GM18511 (cell line): Measurements from ENCODE around the gene PPFIA1.

Source experiments
- ATAC-seq: cut with Tn5 transposase; IDR thresholded peaks from one replicate; pipeline ENCODE4 v1.9.1; 2021; ENCODE audit warnings: mild to moderate bottlenecking, moderate library complexity; ENCODE audit not compliant: unreplicated experiment

PPFIA1 gene

GRCh38 chr11:70428701-70429427 lies 158.4 kb downstream of the PPFIA1 start:
- no peak for ATAC-seq

- no peak for ATAC-seq
Measured at GRCh38 chr11:70429428-70429705, 158.9 kb downstream of the PPFIA1 start.

- no peak for ATAC-seq
Measured at GRCh38 chr11:70429724-70430521, 159.4 kb downstream of the PPFIA1 start.

- no peak for ATAC-seq
Measured at GRCh38 chr11:70430671-70431574, 160.4 kb downstream of the PPFIA1 start.

- ATAC-seq = no peak
Measured at GRCh38 chr11:70431611-70432010, 161.1 kb downstream of the PPFIA1 start.

GRCh38 chr11:70432065-70432464 lies 161.6 kb downstream of the PPFIA1 start:
- ATAC-seq = no peak

- ATAC-seq = no peak
Measured at GRCh38 chr11:70432580-70432979, 162.1 kb downstream of the PPFIA1 start.

- no peak for ATAC-seq
Measured at GRCh38 chr11:70433038-70433437, 162.5 kb downstream of the PPFIA1 start.

GRCh38 chr11:70433526-70433925 lies 163.0 kb downstream of the PPFIA1 start:
- no peak for ATAC-seq
